Activated CD4-positive, alpha-beta T cell treated with anti-CD3 and anti-CD28 coated beads for 24 hours (primary cell): ENCODE data around the gene KANSL2.
"Not testable (repeated sequence)": the region's sequence is repeated elsewhere in the genome, so short reads cannot be mapped to it uniquely, and the experiment has no call there.

Source experiments
- DNase-seq, 2 donors: peaks; one replicate each; pipeline ENCODE4 v3.0.0-alpha.2; 2020; ENCODE audit warnings: low read depth in 2 of 2

The KANSL2 gene

DNA sequence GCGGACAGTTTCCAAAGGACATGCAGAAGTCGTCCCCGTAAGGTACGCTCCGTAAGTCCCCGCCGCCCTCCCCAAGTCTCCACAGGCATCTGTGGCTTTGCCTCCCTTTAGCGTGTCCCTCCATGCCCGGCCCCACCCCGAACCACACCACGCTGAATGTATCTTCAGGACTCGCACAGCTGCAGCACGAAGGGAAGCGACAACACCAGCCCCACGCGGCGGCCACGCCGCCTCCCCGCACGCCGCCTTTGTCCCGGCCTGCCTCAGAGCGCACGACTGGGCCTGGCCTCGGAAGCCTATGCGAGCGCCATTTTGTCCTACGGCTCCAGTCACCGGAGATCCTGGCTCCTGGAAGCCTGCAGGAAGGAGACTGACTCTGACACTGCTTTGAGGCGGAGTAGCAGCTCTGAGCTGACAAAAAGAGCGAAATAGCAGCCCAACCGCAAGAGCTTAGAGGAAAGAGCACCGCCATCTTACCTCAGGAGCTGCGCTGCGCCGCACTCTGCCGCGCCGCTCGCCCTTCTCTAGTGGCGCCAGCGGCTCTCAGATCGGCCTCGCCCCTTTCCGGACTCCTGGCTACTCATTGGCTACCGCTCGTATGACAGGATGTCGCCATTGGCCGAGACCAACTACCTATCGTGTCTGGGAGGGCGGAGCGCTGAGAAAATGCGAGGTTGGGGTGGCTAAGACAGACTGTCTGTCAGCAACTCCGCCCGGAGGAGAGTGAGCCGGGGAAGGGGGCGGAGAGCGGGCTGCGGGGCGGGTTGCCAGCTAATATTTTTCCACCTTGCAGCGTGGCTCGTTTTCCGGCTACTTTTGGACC is at the start of gene KANSL2:
Gene KANSL2, minus strand, starts transcription at position 529 of the 823 bp plus-strand sequence. CDS start 606 bp downstream, outside the sequence.
- DNase-seq = peak; percentile 95

- DNase-seq = no peak
These were observed 46.8 kb upstream of the KANSL2 start for GRCh38 chr12:48728807-48729206.

GRCh38 chr12:48720737-48721136 is 38.7 kb upstream of the KANSL2 start:
- DNase-seq = not testable (repeated sequence)

- not testable (repeated sequence) for DNase-seq
These were observed 38.1 kb upstream of the KANSL2 start for GRCh38 chr12:48720171-48720570.

- not testable (repeated sequence) for DNase-seq
These were observed 37.0 kb upstream of the KANSL2 start for GRCh38 chr12:48719002-48719401.

- DNase-seq = no peak
These were observed 35.2 kb upstream of the KANSL2 start for GRCh38 chr12:48717252-48717695.

- DNase-seq = peak; percentile 98
These were observed 34.6 kb upstream of the KANSL2 start, which contains the start of gene CCNT1 for GRCh38 chr12:48716493-48717251. TSS of gene CCNT1 (minus strand) at chr12:48716707. CDS start at chr12:48716675, 32 bp downstream.

- no peak for DNase-seq
These were observed 34.1 kb upstream of the KANSL2 start for GRCh38 chr12:48716168-48716492.

DNA sequence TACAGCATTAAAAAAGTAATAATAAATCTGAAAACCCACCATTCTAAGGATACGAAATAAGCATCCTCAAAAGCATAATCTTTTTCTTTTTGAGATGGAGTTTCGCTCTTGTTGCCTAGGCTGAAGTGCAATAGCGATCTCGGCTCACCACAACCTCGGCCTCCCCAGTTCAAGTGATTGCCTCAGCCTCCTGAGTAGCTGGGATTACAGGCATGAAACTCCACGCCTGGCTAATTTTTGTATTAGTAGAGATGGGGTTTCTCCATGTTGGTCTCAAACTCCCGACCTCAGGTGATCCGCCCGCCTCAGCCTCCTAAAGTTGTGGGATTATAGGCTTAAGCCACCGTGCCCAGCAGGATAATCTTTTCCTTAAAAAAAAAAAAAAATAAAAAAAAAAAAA is 30.2 kb upstream of the KANSL2 start:
- DNase-seq = no peak

- DNase-seq = not testable (repeated sequence)
These were observed 16.8 kb upstream of the KANSL2 start for GRCh38 chr12:48698822-48699221.

- DNase-seq = no peak
These were observed 14.6 kb upstream of the KANSL2 start for GRCh38 chr12:48696626-48697025.

- DNase-seq = no peak
These were observed 13.8 kb upstream of the KANSL2 start for GRCh38 chr12:48695859-48696258.

DNA sequence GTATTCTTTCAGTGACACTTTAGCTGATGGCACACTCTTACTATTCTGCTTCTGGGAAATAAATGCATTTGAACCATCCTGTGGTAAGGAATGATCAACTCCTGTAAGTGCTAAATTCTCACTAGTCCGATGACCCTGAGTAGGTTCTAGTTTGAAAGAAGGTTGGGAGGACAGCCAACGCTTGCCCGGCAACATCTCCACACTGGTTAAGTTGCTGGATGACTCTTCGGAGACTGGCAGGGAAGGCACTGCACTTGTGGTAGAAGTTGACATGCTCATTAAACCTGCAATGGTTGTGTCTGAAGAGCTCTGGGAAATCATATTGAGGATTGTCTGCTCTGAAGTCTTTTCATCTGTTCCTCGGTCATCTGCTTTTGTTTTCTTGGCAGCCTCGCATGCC is 12.0 kb upstream of the KANSL2 start:
- DNase-seq = no peak

GRCh38 chr12:48693572-48693971 is 11.5 kb upstream of the KANSL2 start:
- DNase-seq = no peak

- no peak for DNase-seq
These were observed 9.9 kb upstream of the KANSL2 start for GRCh38 chr12:48691826-48692487.

DNA sequence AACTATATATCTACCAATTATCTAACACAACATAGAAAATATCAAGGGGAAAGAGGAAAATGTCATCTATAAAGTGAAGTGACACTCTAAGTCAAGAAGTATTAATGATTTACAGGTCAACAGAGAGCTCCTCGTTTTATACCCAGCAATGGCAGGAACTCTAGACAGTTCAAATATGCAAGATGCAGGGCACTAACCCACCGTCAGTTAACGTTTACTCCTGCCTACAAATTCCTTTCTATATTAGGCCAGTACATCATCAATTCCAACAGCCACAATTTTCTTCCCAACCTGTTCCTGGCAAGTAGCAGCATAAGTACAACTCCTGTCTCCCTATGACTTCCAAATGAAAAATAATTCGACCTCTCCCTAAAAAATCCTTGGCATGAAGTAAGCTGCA is 9.0 kb upstream of the KANSL2 start:
- DNase-seq = no peak

DNA sequence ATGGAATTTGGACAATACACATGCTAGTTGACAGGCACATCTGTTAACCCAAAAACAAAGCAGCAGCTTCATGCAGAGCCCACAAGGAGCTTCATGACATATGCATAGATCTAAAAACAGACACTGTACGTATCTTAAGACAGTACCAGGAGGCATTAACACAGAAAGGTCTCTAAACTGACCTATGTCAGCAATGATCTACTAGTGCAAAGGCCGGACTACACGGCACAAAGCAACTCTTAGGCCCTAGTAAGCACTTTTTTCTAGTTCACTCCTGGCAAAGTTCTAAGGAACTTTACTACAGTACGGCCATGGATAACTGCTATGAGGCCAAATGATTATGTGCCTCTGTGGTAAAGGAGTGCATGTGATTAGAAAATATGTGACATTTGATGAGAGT is 8.4 kb upstream of the KANSL2 start:
- no peak for DNase-seq

GRCh38 chr12:48688836-48689235 is 6.8 kb upstream of the KANSL2 start:
- no peak for DNase-seq

- no peak for DNase-seq
These were observed 5.6 kb upstream of the KANSL2 start for GRCh38 chr12:48687592-48687991.

DNA sequence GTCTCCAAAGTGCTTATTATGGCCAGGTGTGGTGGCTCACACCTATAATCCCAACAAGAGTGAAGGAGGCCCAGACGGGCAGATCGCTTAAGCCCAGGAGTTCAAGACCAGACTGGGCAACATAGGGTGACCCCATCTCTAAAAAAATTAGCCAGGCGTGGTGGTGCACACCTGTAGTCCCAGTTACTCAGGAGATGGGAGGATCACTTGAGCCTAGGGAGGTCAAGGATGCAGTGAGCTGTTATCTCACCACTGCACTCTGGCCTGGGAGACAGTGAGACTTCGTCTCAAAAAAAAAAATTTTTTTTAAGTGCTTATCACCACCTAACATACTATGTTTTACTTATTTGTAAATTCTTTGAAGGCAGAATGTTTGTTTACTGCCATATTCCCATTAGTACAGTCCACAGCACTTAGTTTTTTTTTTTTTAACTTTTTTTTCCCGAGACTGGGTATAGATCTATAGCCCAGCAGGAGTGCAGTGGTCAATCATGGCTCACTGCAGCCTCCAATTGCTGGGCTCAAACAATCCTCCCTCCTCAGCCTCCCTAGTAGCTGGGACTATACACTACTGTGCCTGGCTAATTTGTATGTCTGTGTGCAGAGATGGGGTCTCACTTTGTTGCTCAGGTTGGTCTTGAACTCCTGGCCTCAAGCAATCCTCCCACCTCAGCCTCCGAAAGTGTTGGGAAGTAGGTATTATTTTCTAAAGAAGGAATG is 4.7 kb upstream of the KANSL2 start:
- no peak for DNase-seq

DNA sequence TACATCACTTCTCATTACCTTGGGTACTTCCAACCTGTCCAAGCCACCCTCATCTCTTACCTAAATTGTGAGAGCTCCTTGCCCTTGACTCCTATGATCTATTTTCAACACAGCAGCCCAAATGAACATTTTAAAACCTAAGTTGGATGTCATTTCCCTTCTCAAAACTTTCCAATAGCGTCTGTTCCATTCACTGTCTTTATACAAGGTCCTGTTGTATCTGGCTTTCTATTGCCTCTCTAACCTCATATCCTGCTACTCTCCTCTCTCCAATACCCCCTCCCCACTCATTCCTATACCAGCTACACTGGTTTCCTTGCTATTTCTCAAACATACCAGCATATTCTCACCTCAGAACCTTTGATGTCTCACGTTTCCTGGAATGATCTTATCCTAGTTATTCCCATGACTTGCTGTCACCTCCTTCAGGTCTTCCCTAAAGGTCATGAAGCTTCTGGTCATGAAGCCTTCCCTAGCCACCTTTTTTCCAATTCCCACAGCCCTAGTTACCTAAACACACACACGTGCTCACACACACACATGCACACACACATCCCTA is 4.1 kb upstream of the KANSL2 start:
- DNase-seq = no peak
